Activated CD4-positive, alpha-beta T cell treated with anti-CD3 and anti-CD28 coated beads for 4 hours (primary cell): ENCODE results near the gene FCRL6.
A peak's percentile ranks its signal among the peaks of the same experiment; 100 is the strongest.

ENCODE experiments used
- DNase-seq, 2 donors: peaks; one replicate each; pipeline ENCODE4 v3.0.0-alpha.2; 2020

Gene FCRL6

DNA sequence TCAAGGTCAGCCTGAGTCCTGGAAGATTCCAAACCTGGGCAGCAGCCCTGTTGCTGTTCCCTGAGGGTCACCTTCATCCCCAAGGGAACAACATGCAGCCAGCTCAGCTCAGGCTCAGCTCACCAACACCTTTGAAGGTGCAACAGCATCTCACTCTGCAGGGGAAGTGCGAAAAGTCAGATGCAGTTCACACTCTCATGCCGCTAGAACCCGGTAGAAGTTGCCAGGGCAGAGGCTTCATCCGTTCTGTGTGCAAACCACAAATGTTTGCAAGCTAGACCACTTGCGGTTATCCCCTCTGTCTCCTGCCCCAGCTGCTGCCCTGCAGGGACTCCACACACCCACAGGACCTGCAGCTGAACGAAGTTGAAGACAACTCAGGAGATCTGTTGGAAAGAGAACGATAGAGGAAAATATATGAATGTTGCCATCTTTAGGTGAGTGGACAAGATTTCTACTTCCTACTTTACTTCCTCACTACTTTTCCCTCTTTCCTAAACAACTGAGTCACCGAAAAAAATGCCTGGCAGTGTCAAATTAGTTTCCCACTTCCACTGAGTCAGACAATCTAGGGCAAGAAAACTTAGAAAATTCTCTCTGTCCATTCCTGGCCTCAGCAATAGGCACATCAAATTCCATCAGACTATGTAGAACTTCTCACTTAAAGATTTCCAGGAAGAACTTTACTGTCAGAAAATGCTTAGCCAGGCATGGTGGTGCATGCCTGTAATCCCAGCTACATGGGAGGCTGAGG is 1.8 kb upstream of the FCRL6 start:
- peak in 1 of 2 donors; percentile 8 for DNase-seq

DNA sequence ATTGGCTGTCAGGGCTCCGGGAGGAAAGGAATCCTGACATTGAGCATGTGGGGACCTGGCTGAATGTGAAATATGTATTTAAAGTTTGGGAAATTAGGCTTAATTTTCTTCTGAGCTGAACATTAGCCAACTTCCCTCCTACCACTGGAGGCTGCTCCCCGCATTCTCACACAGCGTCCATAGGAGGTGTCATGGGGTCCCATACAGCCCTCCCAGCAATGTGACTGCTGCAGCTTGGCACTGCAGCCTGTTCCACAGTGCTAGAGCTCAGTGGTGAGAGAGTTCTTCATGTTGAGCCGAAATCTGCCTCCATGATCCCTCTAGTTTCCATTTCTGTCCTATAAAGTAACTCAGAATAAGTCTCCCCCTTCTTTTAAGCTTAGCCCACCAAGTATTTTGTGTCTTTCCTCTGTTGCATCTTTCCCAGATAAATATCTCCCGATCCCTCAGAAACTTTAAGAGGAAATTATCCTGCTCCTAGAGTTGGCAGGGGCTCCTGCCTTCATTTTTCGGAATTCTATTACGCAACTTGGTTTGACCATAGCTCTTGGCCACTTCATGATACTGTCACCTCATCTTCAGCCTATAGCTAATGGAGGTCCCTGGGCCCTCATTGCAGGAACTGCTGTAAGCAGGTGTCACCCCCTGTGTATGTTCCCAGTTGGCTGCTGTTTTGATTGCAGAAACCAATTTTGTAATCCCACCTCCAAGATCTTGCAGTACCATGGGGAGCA is 2.0 kb downstream of the FCRL6 start:
- DNase-seq: no peak

DNA sequence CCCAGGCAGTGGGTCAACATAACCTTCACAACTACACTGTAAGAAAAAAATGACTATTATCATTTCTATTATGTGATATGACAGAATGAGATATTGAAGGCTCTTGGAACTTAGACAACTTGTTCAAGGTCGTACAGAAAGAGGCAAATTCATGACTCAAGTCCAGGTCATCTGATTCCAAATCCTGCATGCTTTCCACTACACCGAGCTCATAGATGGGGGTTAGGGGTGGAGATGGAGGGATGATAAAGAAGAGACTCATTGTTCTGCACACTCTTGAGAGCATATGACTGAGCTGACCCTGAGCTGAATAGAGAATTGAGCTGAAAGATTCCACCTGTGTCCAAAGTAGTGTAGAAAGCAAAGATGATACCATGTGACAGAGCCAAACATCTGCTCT is 2.8 kb downstream of the FCRL6 start:
- DNase-seq: no peak

- DNase-seq: no peak
Observed at GRCh38 chr1:159815926-159816325, 13.8 kb downstream of the FCRL6 start.

GRCh38 chr1:159817276-159818041 is 15.3 kb downstream of the FCRL6 start:
- no peak for DNase-seq

GRCh38 chr1:159821171-159821867 is 19.2 kb downstream of the FCRL6 start:
- peak in 1 of 2 donors; percentile 19 for DNase-seq

DNA sequence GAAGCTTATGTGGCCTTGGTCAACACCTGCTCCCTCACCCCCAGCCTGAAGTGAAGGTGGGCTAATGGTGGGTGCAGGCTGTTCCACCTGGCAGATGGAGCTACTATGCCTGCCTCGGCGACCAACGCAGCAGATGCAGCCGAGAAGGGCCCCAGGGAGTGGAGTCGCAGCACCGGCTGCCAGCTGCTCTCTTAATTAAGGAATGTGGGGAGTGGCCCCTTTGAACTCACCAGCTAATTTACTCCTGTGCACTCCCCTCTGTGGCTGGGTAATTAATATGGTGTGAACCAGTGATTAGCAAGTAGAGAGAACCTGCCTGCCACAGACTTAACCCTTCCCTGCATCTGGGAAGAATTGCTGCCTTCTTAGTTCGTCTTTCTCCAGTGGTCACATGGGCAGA is 21.2 kb downstream of the FCRL6 start:
- DNase-seq: no peak

DNA sequence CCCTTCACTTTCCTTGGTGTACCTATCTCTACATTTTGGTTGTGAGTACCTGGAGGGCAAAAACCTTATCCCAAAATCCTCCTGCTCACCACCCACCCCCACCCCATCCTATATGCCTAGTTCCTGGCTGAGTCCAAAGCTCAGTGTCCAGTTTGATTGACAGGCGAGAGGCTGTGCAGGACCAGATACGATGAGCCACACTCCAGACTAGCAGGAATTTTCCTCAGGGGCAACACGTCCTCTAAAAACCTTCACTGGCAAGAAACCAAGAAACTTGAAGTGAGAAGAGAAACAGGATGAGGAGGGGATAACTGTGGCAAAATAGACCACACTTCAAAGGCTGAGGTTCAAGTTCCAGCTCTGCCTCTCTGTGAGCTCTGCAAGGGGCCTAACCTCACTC is 23.4 kb downstream of the FCRL6 start:
- DNase-seq: no peak

GRCh38 chr1:159826441-159827101 is 24.4 kb downstream of the FCRL6 start, which contains the start of gene SLAMF8:
Gene SLAMF8 (plus strand): TSS chr1:159826873. CDS start chr1:159826899, 26 bp downstream.
- peak in 1 of 2 donors; percentile 33 for DNase-seq

DNA sequence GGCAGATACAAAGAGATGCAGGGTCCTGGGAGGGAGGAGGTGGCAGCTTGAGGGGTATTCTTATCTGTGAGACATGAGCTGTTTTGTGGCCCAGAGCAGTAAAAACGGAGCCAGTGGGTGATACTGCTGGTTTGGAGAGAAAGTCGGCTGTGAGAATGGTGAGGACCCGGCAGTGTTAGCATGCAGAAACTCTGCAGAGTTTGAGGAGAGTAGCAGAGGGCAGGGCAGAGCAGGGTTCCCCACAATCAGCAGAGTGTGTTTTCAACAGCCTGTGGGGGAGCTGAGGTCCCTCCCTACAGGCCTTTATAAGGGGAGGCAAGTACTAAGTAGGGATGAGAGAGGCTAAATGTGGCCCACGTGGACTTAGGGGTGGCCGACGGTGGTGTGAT is 24.9 kb downstream of the FCRL6 start:
- no peak for DNase-seq

DNA sequence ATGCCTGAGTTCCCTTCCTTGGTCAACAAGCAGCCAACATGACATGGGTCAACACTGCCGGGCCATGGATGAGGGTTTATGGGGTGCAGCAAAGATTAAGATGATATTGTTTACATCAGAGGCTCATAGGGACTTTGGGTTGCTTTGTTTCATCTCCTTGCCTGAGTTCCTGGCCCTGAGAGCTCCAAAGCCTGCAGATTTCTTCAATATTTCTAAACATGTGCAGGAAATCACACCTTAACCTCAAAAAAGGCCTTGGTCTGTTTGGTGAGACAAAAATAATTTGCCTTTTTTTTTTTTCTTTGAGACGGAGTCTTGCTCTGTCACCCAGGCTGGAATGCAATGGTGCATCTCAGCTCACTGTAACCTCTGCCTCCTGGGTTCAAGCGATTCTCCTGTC is 25.4 kb downstream of the FCRL6 start:
- DNase-seq: no peak

GRCh38 chr1:159828176-159828575 is 26.0 kb downstream of the FCRL6 start:
- DNase-seq: no peak

- no peak for DNase-seq
Observed at GRCh38 chr1:159828581-159829272, 26.6 kb downstream of the FCRL6 start.

DNA sequence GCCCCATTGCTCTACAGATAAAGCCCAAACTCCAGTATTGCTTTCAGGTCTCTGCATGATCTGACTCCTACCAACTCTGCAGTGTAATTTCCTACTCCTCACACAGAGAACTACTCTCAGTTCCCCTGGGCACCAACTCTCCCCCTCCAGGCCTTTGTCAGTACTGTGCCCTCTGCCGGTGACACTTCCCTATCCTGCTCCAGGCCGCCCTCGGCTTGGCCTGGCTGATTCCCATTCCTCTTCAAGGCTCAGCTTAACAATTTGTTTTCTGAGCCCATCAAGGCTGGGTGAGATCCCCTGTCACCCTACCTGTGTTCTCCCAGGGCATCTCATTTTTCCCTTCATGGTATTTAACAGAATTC is 27.1 kb downstream of the FCRL6 start:
- DNase-seq: no peak

DNA sequence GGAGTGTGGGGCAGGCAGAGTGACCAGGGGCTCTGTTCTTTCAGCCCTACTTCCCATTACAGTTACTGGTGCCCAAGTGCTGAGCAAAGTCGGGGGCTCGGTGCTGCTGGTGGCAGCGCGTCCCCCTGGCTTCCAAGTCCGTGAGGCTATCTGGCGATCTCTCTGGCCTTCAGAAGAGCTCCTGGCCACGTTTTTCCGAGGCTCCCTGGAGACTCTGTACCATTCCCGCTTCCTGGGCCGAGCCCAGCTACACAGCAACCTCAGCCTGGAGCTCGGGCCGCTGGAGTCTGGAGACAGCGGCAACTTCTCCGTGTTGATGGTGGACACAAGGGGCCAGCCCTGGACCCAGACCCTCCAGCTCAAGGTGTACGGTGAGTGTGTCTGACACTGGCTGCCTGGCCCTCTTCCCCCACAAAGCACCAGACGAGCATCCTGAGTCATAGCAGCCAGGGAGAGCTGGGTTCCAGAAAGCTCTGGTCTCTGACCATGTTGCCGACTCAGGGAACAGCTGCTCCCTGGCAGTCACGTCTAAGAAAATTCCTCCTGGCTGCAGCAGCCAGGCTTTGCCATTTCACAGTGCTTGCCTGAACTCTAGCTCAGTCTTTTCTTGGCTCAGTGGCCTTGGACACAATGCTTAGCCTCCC is 27.8 kb downstream of the FCRL6 start:
- DNase-seq: no peak

GRCh38 chr1:159830722-159831121 is 28.6 kb downstream of the FCRL6 start:
- DNase-seq: no peak

- DNase-seq: no peak
Observed at GRCh38 chr1:159831412-159832141, 29.4 kb downstream of the FCRL6 start.

- DNase-seq: no peak
Observed at GRCh38 chr1:159832309-159832708, 30.1 kb downstream of the FCRL6 start.

DNA sequence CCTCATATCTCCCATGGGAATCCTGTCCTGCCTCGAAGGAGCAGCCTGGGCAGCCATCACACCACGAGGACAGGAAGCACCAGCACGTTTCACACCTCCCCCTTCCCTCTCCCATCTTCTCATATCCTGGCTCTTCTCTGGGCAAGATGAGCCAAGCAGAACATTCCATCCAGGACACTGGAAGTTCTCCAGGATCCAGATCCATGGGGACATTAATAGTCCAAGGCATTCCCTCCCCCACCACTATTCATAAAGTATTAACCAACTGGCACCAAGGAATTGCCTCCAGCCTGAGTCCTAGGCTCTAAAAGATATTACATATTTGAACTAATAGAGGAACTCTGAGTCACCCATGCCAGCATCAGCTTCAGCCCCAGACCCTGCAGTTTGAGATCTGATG is 33.2 kb downstream of the FCRL6 start:
- no peak for DNase-seq

GRCh38 chr1:159835862-159836525 is 33.8 kb downstream of the FCRL6 start:
- no peak for DNase-seq
